IMR-90 (cell line): ENCODE data around the gene MIS18A.

ENCODE experiments used
- CHD1 ChIP-seq: IDR thresholded peaks from 2 replicates; pipeline ENCODE4 v1.6.1; 2012; ENCODE audit warnings: low read depth, low read length, improper control_type of control experiment
- FOS ChIP-seq: fragments of 150-350 bp; IDR thresholded peaks from 2 replicates; pipeline ENCODE4 v1.6.1; 2016; ENCODE audit warnings: low read depth, low read length
- POLR2A ChIP-seq: IDR thresholded peaks from 2 replicates; pipeline ENCODE4 v1.6.1; 2012; ENCODE audit warnings: mild to moderate bottlenecking, low read depth, low read length
- RFX5 ChIP-seq: IDR thresholded peaks from 2 replicates; pipeline ENCODE4 v1.8.0; 2012; ENCODE audit warnings: low read depth, mild to moderate bottlenecking, low read length, moderate library complexity
- SMC3 ChIP-seq: fragments of 150-350 bp; IDR thresholded peaks from 2 replicates; pipeline ENCODE4 v1.6.1; 2016; ENCODE audit warnings: low read depth, mild to moderate bottlenecking, antibody characterized with exemption, low read length, moderate library complexity
- TF ChIP-seq, protein P1 (sequence below): conservative IDR thresholded peaks from 2 replicates; pipeline ENCODE4 v1.5.1; 2012; ENCODE audit warnings: mild to moderate bottlenecking, low read depth, low read length, improper control_type of control experiment
- TF ChIP-seq, protein P2 (sequence below): fragments of 150-350 bp; IDR thresholded peaks from 2 replicates; pipeline ENCODE4 v1.6.1; 2017; ENCODE audit warnings: mild to moderate bottlenecking, antibody characterized with exemption, low read length, low read depth

DNA sequence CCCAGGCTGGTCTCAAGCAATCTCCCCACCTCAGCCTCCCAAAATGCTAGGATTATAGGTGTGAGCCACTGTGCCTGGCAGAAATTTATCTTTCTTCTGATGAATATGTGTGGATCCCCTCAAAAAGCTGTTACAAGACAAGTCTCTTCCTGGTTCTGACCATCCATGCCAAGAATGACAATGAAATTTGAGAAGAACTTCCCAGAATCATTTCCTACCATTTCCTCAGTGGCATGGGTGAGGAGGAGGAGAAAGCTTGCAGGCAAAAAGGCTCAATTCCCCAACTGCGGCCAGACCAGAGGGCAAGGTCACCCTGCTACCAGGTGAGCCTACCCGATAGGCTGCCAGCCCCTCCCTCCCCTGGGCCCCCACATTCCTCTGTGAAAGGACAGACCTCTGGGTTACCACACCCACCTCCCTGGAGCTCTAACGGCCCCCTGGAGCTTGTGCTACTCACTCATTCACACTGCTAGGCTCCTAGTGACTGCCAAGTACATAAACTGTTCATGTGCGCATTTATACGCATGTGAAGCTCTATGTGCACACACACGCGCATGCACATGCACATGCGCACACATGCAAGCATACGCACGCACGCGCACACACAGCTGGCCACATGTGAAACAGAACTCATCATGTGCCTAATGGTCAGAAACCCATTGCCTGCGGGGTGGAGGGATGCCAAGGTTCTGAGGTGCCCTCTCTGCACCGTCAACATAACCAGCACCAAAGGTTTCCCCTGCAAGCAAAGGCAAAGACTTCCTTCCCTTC, 36.8 kb upstream of the MIS18A start:
- TF ChIP-seq POLR2A (no peak), CHD1 (no peak), RFX5 (no peak), SMC3 (no peak), FOS (no peak)
- TF ChIP-seq, protein P1, sequence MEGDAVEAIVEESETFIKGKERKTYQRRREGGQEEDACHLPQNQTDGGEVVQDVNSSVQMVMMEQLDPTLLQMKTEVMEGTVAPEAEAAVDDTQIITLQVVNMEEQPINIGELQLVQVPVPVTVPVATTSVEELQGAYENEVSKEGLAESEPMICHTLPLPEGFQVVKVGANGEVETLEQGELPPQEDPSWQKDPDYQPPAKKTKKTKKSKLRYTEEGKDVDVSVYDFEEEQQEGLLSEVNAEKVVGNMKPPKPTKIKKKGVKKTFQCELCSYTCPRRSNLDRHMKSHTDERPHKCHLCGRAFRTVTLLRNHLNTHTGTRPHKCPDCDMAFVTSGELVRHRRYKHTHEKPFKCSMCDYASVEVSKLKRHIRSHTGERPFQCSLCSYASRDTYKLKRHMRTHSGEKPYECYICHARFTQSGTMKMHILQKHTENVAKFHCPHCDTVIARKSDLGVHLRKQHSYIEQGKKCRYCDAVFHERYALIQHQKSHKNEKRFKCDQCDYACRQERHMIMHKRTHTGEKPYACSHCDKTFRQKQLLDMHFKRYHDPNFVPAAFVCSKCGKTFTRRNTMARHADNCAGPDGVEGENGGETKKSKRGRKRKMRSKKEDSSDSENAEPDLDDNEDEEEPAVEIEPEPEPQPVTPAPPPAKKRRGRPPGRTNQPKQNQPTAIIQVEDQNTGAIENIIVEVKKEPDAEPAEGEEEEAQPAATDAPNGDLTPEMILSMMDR, result no peak
- TF ChIP-seq, protein P2, sequence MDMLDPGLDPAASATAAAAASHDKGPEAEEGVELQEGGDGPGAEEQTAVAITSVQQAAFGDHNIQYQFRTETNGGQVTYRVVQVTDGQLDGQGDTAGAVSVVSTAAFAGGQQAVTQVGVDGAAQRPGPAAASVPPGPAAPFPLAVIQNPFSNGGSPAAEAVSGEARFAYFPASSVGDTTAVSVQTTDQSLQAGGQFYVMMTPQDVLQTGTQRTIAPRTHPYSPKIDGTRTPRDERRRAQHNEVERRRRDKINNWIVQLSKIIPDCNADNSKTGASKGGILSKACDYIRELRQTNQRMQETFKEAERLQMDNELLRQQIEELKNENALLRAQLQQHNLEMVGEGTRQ, result no peak
